GM21381 (cell line): Measurements from ENCODE around the gene ATP2B2.

Experiments
- ATAC-seq: cut with Tn5 transposase; IDR thresholded peaks from one replicate; pipeline ENCODE4 v1.9.1; 2021; ENCODE audit warnings: mild to moderate bottlenecking, moderate library complexity; ENCODE audit not compliant: unreplicated experiment

Gene ATP2B2

DNA sequence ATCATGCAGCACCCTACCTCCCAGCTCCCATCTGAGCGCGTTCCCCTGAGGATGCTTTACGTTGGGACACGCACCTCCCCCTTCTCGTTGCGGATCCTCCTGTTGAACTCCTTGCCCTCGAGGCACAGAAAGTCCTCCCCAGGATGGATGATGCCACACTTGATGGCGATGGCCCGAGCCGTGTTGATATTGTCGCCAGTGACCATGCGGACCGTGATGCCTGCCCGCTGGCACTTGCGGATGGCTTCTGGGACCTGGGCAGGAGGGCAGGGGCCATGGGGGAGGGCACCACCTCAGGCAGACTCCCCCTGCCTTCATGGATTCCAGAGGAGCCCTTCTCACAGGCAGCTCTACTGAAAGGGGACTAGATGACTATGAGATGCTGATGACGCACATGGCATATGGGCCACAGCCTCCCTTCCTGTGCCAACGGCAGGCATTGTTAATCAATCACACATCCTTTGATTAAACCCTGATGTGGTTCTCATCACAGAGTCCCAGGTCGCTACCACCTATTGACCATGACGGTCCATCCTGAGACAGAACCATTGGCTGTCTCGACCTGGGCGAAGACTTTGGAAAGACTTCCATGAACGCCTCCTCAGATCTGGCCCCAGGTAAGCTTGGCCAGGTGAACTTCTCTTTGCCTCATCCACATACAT, 154.9 kb downstream of the ATP2B2 start:
- ATAC-seq: no peak

- no peak for ATAC-seq
Measured at GRCh38 chr3:10349801-10350200, 155.6 kb downstream of the ATP2B2 start.

GRCh38 chr3:10348404-10348721, 157.0 kb downstream of the ATP2B2 start:
- ATAC-seq: no peak

DNA sequence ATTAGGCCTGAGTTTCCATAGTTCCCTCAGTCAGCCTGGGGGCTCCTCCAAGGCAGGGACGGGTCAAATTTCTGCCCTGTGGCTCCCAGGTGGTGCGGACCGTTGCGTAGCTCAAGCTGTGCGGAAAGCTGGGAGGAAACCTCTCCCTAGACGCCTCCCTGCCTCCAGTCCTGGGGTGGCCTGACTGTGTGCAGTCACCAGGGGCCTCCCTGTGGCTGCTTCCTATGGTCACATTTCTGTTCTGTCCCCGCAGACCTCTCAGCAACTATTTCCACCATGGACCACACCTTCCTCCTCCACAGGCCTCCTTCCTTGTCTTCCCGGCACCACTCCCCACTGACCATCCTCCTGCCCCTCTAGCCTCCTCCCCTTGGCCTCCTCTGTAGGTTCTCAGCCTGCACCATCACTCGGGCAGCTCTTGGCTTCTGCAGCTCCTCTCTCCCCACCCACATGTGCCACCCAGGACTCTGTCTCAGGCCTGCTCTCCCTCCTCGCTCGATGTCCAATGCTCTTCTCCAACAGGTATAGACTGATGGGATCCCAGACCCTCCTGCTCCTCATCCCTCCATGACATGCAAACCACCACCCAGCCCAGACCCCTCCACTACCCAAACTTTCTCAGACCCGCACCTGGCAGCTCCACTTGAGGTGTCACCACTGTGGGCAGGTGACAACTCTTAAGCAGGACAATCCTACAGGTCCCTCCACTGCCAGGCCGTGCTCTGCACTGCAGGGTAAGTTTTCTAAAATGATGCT, 157.6 kb downstream of the ATP2B2 start:
- no peak for ATAC-seq

DNA sequence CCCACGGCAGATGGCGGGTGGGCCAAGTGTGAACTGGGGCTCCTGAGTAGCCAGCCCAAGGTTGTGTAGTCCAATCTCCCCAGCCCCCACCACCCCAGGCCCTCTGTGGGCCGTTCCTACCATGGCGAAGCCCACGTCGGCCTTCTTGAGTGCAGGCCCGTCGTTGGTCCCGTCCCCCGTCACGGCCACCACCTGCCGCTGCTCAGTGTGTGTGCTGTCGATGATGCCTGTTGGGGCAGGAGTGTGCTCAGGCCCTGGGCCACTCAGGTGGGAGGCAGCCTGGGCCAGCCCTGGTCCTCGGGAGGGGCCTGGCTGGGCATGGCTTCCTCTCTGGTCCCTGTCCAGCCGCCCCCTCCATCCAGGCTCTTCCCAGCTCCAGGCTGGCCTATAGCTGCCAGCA, 159.5 kb downstream of the ATP2B2 start:
- no peak for ATAC-seq

DNA sequence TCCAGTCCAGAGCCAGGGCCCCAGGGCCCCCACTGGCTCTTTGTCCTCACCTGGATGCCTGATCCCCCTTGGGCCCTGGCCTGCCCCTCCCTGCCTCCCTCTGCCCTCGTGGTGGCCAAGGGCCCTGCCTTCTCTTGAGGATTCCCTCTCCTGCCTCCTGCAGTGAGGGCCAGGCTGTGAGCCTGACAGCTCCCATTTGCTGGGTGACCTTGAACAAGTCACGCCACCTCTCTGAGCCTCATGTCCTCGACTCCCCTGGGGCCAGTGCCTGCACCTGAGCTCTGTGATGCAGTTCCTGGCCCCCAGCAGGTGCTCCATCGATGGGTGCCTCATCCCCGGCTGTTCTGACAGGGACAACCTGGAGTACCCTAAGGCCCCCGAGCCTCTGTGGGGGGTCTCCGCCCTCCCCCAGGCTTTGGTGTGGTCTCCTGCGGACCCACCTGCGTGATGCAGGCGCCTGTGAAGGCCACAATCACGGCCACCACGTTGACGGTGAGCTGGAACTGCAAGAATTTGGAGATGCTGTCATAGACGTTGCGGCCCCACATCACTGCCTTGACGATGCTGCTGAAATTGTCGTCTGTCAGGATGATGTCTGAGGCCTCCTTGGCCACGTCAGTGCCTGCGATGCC, 160.3 kb downstream of the ATP2B2 start:
- ATAC-seq: no peak

GRCh38 chr3:10344147-10344943, 161.0 kb downstream of the ATP2B2 start:
- no peak for ATAC-seq

GRCh38 chr3:10343526-10343925, 161.9 kb downstream of the ATP2B2 start:
- ATAC-seq: no peak

DNA sequence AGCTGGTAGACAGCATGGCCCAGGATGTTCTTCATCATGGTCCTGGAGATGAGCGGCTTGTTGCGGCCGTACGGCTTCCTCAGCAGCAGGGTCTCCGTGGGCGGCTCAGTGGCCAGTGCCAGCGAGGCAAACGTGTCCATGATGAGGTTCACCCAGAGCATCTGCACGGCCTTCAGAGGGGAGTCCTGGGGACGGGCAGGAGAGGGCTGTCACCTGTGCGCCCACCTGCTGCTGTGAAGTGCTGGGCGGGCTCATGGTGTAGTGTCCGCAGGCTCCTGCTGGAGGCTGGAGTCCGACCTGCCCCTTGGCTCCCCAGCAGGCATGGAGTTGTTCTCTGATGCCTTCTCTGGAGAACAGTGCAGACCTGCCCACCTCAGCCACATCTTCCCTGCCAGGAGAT, 162.6 kb downstream of the ATP2B2 start:
- ATAC-seq: no peak

DNA sequence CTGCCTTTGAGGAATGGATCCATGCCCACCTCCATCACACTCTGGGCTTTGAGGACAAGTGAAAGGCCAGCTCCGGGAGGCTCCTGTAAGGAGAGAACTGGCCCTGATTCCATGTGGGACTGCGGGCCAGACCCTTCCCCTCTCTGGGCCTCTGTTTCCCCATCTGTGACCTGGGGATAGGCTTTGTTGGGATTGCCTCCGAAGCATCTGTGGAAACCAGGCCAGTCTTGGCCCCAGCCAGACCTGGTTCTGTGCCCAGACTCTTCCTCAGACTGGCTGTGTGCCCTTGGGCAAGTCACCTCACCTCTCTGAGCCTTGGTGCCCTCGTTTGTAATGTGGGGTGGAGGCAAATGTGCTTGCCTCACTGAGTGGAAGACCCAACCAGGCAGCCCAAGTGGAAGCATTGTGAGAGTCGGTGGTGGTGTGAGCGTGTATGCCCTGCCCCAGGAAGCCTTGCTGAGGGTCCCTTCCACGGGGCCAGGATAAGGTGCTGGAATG, 163.4 kb downstream of the ATP2B2 start:
- no peak for ATAC-seq

DNA sequence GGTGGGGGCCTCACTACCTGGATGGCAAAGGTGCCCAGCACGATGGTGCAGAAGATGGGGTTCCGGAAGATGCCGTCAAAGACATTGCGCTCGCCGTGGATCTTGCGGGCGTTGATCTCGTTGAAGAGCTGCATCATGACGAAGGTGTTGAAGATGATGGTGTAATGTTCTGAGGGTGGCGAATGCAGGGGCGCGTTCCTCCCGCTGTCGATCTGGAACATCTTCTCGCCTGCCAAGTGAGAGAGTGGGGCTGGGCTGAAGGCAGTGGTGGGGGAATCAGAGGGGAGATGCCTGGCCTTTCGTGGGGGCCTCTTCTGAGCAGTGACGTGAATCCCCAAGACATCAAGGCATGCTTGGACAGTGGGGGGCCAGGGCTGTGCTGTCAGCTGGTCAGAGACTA, 164.9 kb downstream of the ATP2B2 start:
- ATAC-seq: no peak

DNA sequence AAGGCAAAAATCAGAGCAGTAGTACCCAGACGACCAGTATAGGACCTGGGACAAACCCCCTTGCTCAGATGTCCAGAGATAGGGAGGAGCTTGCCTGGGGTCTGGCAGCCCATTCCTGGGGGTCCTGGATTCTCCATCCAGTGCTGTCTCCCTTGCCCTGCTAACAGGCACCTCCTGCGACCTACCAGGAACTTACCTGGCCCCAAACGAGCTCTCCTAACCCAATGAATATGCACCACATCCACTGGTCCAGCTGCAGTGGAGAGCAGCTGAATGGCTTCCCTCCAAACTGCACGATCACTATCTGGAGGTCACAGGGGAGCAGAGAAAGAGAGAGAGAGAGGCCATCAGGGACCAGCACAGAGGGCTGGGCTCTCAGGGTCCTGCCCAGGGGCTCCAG, 165.3 kb downstream of the ATP2B2 start:
- no peak for ATAC-seq

DNA sequence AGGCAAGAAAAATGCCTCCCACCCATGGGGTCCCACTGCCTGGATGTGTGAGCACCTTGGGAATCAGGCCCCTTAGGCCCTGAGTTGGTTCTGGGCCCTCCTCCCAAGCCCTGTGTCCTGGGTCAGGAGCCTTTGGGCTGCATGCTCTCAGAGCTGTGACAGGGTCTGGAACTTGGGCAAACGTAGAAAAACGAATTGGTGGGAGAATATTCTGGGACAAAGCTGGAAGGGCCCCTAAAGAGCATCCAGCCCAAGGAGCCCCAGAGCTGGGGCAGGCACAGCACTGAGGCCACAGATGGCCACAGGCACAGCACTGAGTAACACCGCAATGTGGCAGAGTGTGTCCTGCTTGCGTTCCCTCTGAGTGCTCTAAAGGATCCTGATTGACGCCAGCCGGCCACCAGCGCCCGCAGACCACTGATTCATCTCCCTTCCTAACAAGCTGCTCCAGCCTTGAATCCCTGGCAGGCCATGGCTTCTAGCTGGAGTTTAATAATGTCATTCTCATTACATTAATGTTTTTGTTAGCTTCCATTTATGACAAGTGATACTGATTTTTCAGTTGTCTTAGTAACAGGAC, 165.9 kb downstream of the ATP2B2 start:
- ATAC-seq: no peak

- ATAC-seq: no peak
Measured at GRCh38 chr3:10338591-10339353, 166.6 kb downstream of the ATP2B2 start.

- ATAC-seq: no peak
Measured at GRCh38 chr3:10338164-10338470, 167.3 kb downstream of the ATP2B2 start.

DNA sequence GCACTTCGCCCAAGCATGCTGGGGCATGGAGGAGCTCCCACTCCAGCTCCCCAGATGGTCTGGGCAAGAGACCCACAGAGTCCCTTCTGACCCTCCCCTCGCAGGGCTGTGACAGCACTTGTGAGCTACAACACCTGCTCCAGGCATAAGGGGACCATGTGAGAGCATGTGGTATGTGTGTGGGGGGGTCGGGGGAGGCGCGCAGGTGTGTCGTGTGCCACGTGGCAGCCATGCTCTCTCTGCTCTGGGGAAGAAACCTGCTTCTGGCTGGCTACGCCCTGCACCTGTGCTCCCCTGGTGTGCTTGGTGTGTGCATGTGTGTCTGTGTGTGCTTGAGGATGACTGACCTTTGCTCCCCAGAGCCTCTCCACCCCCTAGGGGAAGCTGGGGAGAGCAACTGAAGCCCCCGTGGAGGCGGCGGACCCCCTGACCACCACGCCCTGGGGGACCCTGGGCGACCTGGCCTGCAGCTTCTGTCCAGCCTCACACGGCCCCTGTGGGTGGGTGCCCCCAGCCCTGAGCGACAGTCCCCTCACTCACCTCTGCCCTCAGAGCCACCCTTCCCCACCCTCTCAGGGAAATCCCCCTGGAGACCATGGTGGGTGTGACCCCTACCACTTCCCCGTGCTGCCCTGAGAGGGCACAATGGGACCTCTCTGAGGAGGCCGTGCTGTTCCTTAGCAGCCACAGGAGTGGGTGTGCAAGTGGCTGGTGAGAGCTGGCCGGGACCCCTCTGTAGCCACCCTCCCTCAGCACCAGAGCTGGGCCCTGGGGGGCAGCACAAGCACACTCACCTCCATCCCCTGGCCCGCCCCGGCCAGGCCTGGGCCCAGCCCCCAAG, 167.8 kb downstream of the ATP2B2 start:
- ATAC-seq: no peak

- no peak for ATAC-seq
Measured at GRCh38 chr3:10336761-10337160, 168.6 kb downstream of the ATP2B2 start.

GRCh38 chr3:10335871-10336622, 169.3 kb downstream of the ATP2B2 start:
- no peak for ATAC-seq
